Suprapubic skin (tissue), 4 donors: ENCODE data around the gene ATP9B. TPM values are rescaled to one million over a fixed set of nuclear protein-coding genes. Genes with fewer than 3 reads are reported as not detected.

Experiments used
- DNase-seq, 2 donors: peaks; one replicate each; pipeline ENCODE4 v3.0.0-alpha.2; 2019; ENCODE audit warnings: low spot score in 2 of 2
- H3K27ac ChIP-seq: fragments of 200-600 bp; sonication (generic); one replicate; pipeline ENCODE4 v1.5.1; 2019
- H3K27me3 ChIP-seq: fragments of 200-600 bp; sonication (generic); one replicate; pipeline ENCODE4 v1.5.1; 2019
- H3K36me3 ChIP-seq: fragments of 200-600 bp; sonication (generic); one replicate; pipeline ENCODE4 v1.5.1; 2019
- H3K4me1 ChIP-seq: fragments of 200-600 bp; sonication (generic); one replicate; pipeline ENCODE4 v1.5.1; 2019
- H3K4me3 ChIP-seq: fragments of 200-600 bp; sonication (generic); one replicate; pipeline ENCODE4 v1.5.1; 2019; ENCODE audit warnings: mild to moderate bottlenecking
- H3K9me3 ChIP-seq: fragments of 200-600 bp; sonication (generic); one replicate; pipeline ENCODE4 v1.5.1; 2019
- CTCF ChIP-seq, 2 donors: fragments of 200-600 bp in 1 of 2; fragments of 450-650 bp in 1 of 2; sonication (generic) in 1 of 2; IDR thresholded peaks; one replicate each; pipeline ENCODE4 v1.5.1; 2016 to 2019; ENCODE audit warnings: antibody characterized with exemption in 2 of 2, mild to moderate bottlenecking in 1 of 2, moderate library complexity in 1 of 2
- EP300 ChIP-seq: sonication (generic); formaldehyde crosslinking; IDR thresholded peaks from one replicate; pipeline ENCODE4 v1.6.1; 2017; ENCODE audit warnings: antibody characterized with exemption
- POLR2A ChIP-seq, 2 donors: fragments of 450-650 bp; IDR thresholded peaks; one replicate each; pipeline ENCODE4 v1.6.1; 2017; ENCODE audit warnings: antibody characterized with exemption in 2 of 2, mild to moderate bottlenecking in 2 of 2, moderate library complexity in 2 of 2
- POLR2AphosphoS5 ChIP-seq, 3 donors: sonication (generic); formaldehyde crosslinking; IDR thresholded peaks; one replicate each; pipeline ENCODE4 v1.6.1; 2017; ENCODE audit warnings: antibody characterized with exemption in 3 of 3
- WGBS: methylation state at CpG from one replicate; pipeline ENCODE4 v1.1.5; 2018; 5-methylcytosine and 5-hydroxymethylcytosine counted together
- total RNA-seq, 4 donors: library from RNA; depleted of rRNA; stranded (reverse); fragments of >200 nt; gene quantifications; one replicate each; pipeline ENCODE4 v1.1.0, GENCODE V29; 2016

The ATP9B gene
- total RNA-seq, 4 donors from 2014 or later = 30.2 to 109 (median 37.4) TPM

GRCh38 chr18:79343567-79344207, 274.5 kb downstream of the ATP9B start:
- Histone ChIP-seq H3K9me3 (no peaks in the 10 kb centered on the region), H3K4me1 (no peaks in the 10 kb centered on the region), H3K27ac (no peak overlapping the region), H3K36me3 (peaks cover 52% of the 10 kb centered on the region), H3K4me3 (no peak overlapping the region), H3K27me3 (no peaks in the 10 kb centered on the region)
- no peak for TF ChIP-seq POLR2AphosphoS5 (IDR thresholded peaks at IDR 0.05)
- TF ChIP-seq EP300 = no peak
- TF ChIP-seq POLR2A (IDR thresholded peaks at IDR 0.05) = no peak
- no peak for TF ChIP-seq CTCF (IDR thresholded peaks at IDR 0.05)
- 91% methylated on average over 17 of the region's 17 CpGs for whole genome bisulfite sequencing
- DNase-seq = no peak

- no peak overlapping the region for H3K27ac ChIP-seq
- no peaks in the 10 kb centered on the region for H3K27me3 ChIP-seq
- no peaks in the 10 kb centered on the region for H3K9me3 ChIP-seq
- no peaks in the 10 kb centered on the region for H3K4me1 ChIP-seq
- peaks cover 57% of the 10 kb centered on the region for H3K36me3 ChIP-seq
- no peak overlapping the region for H3K4me3 ChIP-seq
- TF ChIP-seq CTCF (IDR thresholded peaks at IDR 0.05) (no peak), POLR2A (IDR thresholded peaks at IDR 0.05) (no peak), EP300 (no peak)
- no peak for DNase-seq
- WGBS = 91% methylated on average over 2 of the region's 2 CpGs
Observed at GRCh38 chr18:79344208-79344581, 275.0 kb downstream of the ATP9B start.

GRCh38 chr18:79345366-79345765, 276.2 kb downstream of the ATP9B start:
- TF ChIP-seq POLR2A (IDR thresholded peaks at IDR 0.05) (no peak), POLR2AphosphoS5 (IDR thresholded peaks at IDR 0.05) (no peak), EP300 (no peak), CTCF (IDR thresholded peaks at IDR 0.05) (no peak)
- whole genome bisulfite sequencing = 94% methylated on average over 11 of the region's 11 CpGs
- H3K9me3 ChIP-seq = no peaks in the 10 kb centered on the region
- no peak overlapping the region for H3K4me3 ChIP-seq
- H3K27me3 ChIP-seq = no peaks in the 10 kb centered on the region
- peaks cover 69% of the 10 kb centered on the region for H3K36me3 ChIP-seq
- H3K27ac ChIP-seq = no peak overlapping the region
- no peaks in the 10 kb centered on the region for H3K4me1 ChIP-seq
- DNase-seq = no peak

GRCh38 chr18:79345981-79346380, 276.8 kb downstream of the ATP9B start:
- no peak for TF ChIP-seq CTCF (IDR thresholded peaks at IDR 0.05)
- no peak for TF ChIP-seq POLR2A (IDR thresholded peaks at IDR 0.05)
- TF ChIP-seq POLR2AphosphoS5 (IDR thresholded peaks at IDR 0.05) = no peak
- no peak for TF ChIP-seq EP300
- Histone ChIP-seq H3K4me3 (no peak overlapping the region), H3K9me3 (no peaks in the 10 kb centered on the region), H3K27ac (no peak overlapping the region), H3K4me1 (no peaks in the 10 kb centered on the region), H3K36me3 (peaks cover 75% of the 10 kb centered on the region), H3K27me3 (no peaks in the 10 kb centered on the region)
- WGBS = 91% methylated on average over 21 of the region's 26 CpGs
- DNase-seq = no peak

- DNase-seq = no peak
- no peak for TF ChIP-seq POLR2A (IDR thresholded peaks at IDR 0.05)
- TF ChIP-seq CTCF (IDR thresholded peaks at IDR 0.05) = no peak
- no peak for TF ChIP-seq EP300
- TF ChIP-seq POLR2AphosphoS5 (IDR thresholded peaks at IDR 0.05) = no peak
- 81% methylated on average over 5 of the region's 5 CpGs for WGBS
- Histone ChIP-seq H3K36me3 (peaks cover 89% of the 10 kb centered on the region), H3K27me3 (no peaks in the 10 kb centered on the region), H3K27ac (no peak overlapping the region), H3K4me1 (no peaks in the 10 kb centered on the region), H3K4me3 (no peak overlapping the region), H3K9me3 (no peaks in the 10 kb centered on the region)
Observed at GRCh38 chr18:79348066-79348465, 278.9 kb downstream of the ATP9B start.
